OCI-LY1 (cell line): ENCODE measurements around the gene NELL2.

Source experiments
- CTCF ChIP-seq: fragments of 200-600 bp; sonication (generic), shearing (Covaris generic); IDR thresholded peaks from 2 replicates; pipeline ENCODE4 v1.5.1; 2017; ENCODE audit warnings: mild to moderate bottlenecking, antibody characterized with exemption, low read length, moderate library complexity, mixed read lengths
- EZH2 ChIP-seq: fragments of 200-600 bp; sonication (generic), shearing (Covaris generic); IDR thresholded peaks from 2 replicates; pipeline ENCODE4 v1.8.0; 2017; ENCODE audit warnings: borderline replicate concordance, mixed run types, mild to moderate bottlenecking, antibody characterized with exemption, low read length, moderate library complexity, mixed read lengths

- TF ChIP-seq CTCF: no peak
- no peak for TF ChIP-seq EZH2
Observed at GRCh38 chr12:44709166-44709565, 166.9 kb downstream of the NELL2 start.
